HUES64 (cell line): Measurements from ENCODE around the gene MAP3K14.

Experiments
- H3K27ac ChIP-seq: 2 replicates; pipeline ENCODE4 v1.7.0; 2013; ENCODE audit warnings: low read depth, low read length, inconsistent platforms
- H3K27me3 ChIP-seq: 2 replicates; pipeline ENCODE4 v1.6.1; 2013; ENCODE audit warnings: mild to moderate bottlenecking, low read length; ENCODE audit not compliant: insufficient read depth
- H3K36me3 ChIP-seq: 2 replicates; pipeline ENCODE4 v1.6.1; 2013; ENCODE audit warnings: mild to moderate bottlenecking, low read length; ENCODE audit not compliant: insufficient read depth
- H3K4me1 ChIP-seq: 2 replicates; pipeline ENCODE4 v1.6.1; 2013; ENCODE audit warnings: mild to moderate bottlenecking, low read length, moderate library complexity; ENCODE audit not compliant: insufficient read depth
- H3K4me3 ChIP-seq: 2 replicates; pipeline ENCODE4 v1.5.1; 2013; ENCODE audit warnings: mild to moderate bottlenecking, low read length, moderate library complexity
- H3K9ac ChIP-seq: 2 replicates; pipeline ENCODE4 v1.6.1; 2013; ENCODE audit warnings: mild to moderate bottlenecking, low read depth, low read length
- H3K9me3 ChIP-seq: 2 replicates; pipeline ENCODE4 v1.6.1; 2013; ENCODE audit warnings: low read depth, low read length; ENCODE audit not compliant: insufficient read depth
- WGBS: fragments of 150-250, 120-280 bp; methylation state at CpG from one replicate; pipeline ENCODE4 v1.1.7; 2013; ENCODE audit warnings: missing lambda C conversion rate; 5-methylcytosine and 5-hydroxymethylcytosine counted together

Gene MAP3K14

GRCh38 chr17:45230410-45230786 is 86.4 kb downstream of the MAP3K14 start:
- no peaks in the 10 kb centered on the region for H3K36me3 ChIP-seq
- H3K27ac ChIP-seq = no peak overlapping the region
- H3K9ac ChIP-seq = no peak overlapping the region
- H3K4me3 ChIP-seq = no peak overlapping the region
- peaks cover 20% of the 10 kb centered on the region for H3K4me1 ChIP-seq
- no peaks in the 10 kb centered on the region for H3K9me3 ChIP-seq
- WGBS = 89% methylated on average over 4 of the region's 4 CpGs
- H3K27me3 ChIP-seq = no peaks in the 10 kb centered on the region; the same call in 1 of the 2 replicates

- Histone ChIP-seq H3K9me3 (no peaks in the 10 kb centered on the region), H3K27me3 (no peaks in the 10 kb centered on the region; the same call in 1 of the 2 replicates), H3K4me1 (peaks cover 20% of the 10 kb centered on the region), H3K4me3 (no peak overlapping the region), H3K36me3 (no peaks in the 10 kb centered on the region), H3K9ac (no peak overlapping the region), H3K27ac (no peak overlapping the region)
- 82% methylated on average over 16 of the region's 16 CpGs for WGBS
Measured at GRCh38 chr17:45229681-45230409, 87.0 kb downstream of the MAP3K14 start.

- no peak overlapping the region for H3K4me3 ChIP-seq
- H3K27ac ChIP-seq = no peak overlapping the region
- H3K9ac ChIP-seq = no peak overlapping the region
- no peaks in the 10 kb centered on the region for H3K9me3 ChIP-seq
- no peaks in the 10 kb centered on the region for H3K36me3 ChIP-seq
- peaks cover 3% of the 10 kb centered on the region for H3K27me3 ChIP-seq
- peaks cover 20% of the 10 kb centered on the region for H3K4me1 ChIP-seq
- 41% methylated on average over 17 of the region's 19 CpGs for WGBS
Measured at GRCh38 chr17:45228763-45229539, 87.9 kb downstream of the MAP3K14 start.

GRCh38 chr17:45227926-45228762 is 88.7 kb downstream of the MAP3K14 start:
- Histone ChIP-seq H3K27me3 (peaks cover 11% of the 10 kb centered on the region), H3K36me3 (no peaks in the 10 kb centered on the region), H3K4me1 (peaks cover 21% of the 10 kb centered on the region), H3K9me3 (no peaks in the 10 kb centered on the region), H3K9ac (no peak overlapping the region), H3K4me3 (no peak overlapping the region), H3K27ac (no peak overlapping the region)
- WGBS = 75% methylated on average over 17 of the region's 17 CpGs

GRCh38 chr17:45227101-45227925 is 89.5 kb downstream of the MAP3K14 start:
- Histone ChIP-seq H3K9ac (no peak overlapping the region), H3K27me3 (peaks cover 19% of the 10 kb centered on the region), H3K9me3 (no peaks in the 10 kb centered on the region), H3K4me1 (peaks cover 22% of the 10 kb centered on the region), H3K4me3 (no peak overlapping the region), H3K27ac (no peak overlapping the region), H3K36me3 (no peaks in the 10 kb centered on the region)
- 89% methylated on average over 8 of the region's 8 CpGs for WGBS

- Histone ChIP-seq H3K27ac (no peak overlapping the region), H3K36me3 (no peaks in the 10 kb centered on the region), H3K4me3 (no peak overlapping the region), H3K4me1 (peaks cover 22% of the 10 kb centered on the region), H3K9me3 (no peaks in the 10 kb centered on the region), H3K27me3 (peaks cover 24% of the 10 kb centered on the region), H3K9ac (no peak overlapping the region)
- 89% methylated on average over 3 of the region's 3 CpGs for WGBS
Measured at GRCh38 chr17:45226576-45226975, 90.2 kb downstream of the MAP3K14 start.

GRCh38 chr17:45225964-45226530 is 90.8 kb downstream of the MAP3K14 start:
- WGBS = 63% methylated on average over 11 of the region's 11 CpGs
- Histone ChIP-seq H3K4me1 (peaks cover 22% of the 10 kb centered on the region), H3K9me3 (no peaks in the 10 kb centered on the region), H3K27me3 (peaks cover 29% of the 10 kb centered on the region), H3K9ac (no peak overlapping the region), H3K4me3 (no peak overlapping the region), H3K36me3 (no peaks in the 10 kb centered on the region), H3K27ac (no peak overlapping the region)

- Histone ChIP-seq H3K9me3 (no peaks in the 10 kb centered on the region), H3K27ac (no peak overlapping the region), H3K4me1 (peaks cover 20% of the 10 kb centered on the region), H3K9ac (no peak overlapping the region), H3K36me3 (no peaks in the 10 kb centered on the region), H3K27me3 (peaks cover 37% of the 10 kb centered on the region), H3K4me3 (no peak overlapping the region)
- 79% methylated on average over 7 of the region's 7 CpGs for WGBS
Measured at GRCh38 chr17:45225051-45225700, 91.6 kb downstream of the MAP3K14 start.

GRCh38 chr17:45224671-45225050 is 92.2 kb downstream of the MAP3K14 start:
- WGBS = 92% methylated on average over 9 of the region's 9 CpGs
- H3K9ac ChIP-seq = no peak overlapping the region
- no peaks in the 10 kb centered on the region for H3K9me3 ChIP-seq
- H3K27me3 ChIP-seq = peaks cover 42% of the 10 kb centered on the region
- no peak overlapping the region for H3K27ac ChIP-seq
- H3K4me1 ChIP-seq = peaks cover 20% of the 10 kb centered on the region
- no peaks in the 10 kb centered on the region for H3K36me3 ChIP-seq
- no peak overlapping the region for H3K4me3 ChIP-seq
